ENCODE data around the gene DDX6.

GRCh38 chr11:118735203-118735602 lies 55.8 kb downstream of the DDX6 start:
- TF ChIP-seq, protein P1, sequence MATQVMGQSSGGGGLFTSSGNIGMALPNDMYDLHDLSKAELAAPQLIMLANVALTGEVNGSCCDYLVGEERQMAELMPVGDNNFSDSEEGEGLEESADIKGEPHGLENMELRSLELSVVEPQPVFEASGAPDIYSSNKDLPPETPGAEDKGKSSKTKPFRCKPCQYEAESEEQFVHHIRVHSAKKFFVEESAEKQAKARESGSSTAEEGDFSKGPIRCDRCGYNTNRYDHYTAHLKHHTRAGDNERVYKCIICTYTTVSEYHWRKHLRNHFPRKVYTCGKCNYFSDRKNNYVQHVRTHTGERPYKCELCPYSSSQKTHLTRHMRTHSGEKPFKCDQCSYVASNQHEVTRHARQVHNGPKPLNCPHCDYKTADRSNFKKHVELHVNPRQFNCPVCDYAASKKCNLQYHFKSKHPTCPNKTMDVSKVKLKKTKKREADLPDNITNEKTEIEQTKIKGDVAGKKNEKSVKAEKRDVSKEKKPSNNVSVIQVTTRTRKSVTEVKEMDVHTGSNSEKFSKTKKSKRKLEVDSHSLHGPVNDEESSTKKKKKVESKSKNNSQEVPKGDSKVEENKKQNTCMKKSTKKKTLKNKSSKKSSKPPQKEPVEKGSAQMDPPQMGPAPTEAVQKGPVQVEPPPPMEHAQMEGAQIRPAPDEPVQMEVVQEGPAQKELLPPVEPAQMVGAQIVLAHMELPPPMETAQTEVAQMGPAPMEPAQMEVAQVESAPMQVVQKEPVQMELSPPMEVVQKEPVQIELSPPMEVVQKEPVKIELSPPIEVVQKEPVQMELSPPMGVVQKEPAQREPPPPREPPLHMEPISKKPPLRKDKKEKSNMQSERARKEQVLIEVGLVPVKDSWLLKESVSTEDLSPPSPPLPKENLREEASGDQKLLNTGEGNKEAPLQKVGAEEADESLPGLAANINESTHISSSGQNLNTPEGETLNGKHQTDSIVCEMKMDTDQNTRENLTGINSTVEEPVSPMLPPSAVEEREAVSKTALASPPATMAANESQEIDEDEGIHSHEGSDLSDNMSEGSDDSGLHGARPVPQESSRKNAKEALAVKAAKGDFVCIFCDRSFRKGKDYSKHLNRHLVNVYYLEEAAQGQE (IDR thresholded peaks at IDR 0.05) = no peak
- TF ChIP-seq, protein P2, sequence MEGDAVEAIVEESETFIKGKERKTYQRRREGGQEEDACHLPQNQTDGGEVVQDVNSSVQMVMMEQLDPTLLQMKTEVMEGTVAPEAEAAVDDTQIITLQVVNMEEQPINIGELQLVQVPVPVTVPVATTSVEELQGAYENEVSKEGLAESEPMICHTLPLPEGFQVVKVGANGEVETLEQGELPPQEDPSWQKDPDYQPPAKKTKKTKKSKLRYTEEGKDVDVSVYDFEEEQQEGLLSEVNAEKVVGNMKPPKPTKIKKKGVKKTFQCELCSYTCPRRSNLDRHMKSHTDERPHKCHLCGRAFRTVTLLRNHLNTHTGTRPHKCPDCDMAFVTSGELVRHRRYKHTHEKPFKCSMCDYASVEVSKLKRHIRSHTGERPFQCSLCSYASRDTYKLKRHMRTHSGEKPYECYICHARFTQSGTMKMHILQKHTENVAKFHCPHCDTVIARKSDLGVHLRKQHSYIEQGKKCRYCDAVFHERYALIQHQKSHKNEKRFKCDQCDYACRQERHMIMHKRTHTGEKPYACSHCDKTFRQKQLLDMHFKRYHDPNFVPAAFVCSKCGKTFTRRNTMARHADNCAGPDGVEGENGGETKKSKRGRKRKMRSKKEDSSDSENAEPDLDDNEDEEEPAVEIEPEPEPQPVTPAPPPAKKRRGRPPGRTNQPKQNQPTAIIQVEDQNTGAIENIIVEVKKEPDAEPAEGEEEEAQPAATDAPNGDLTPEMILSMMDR (IDR thresholded peaks at IDR 0.05; ENCODE audit: low read depth, low read length, missing input control) = no peak
- no peak for TF ChIP-seq SP1 (IDR thresholded peaks at IDR 0.05)
- TF ChIP-seq ATF3 (IDR thresholded peaks at IDR 0.05) = no peak
- TF ChIP-seq RAD21 (IDR thresholded peaks at IDR 0.05) = no peak
- TF ChIP-seq GABPA (IDR thresholded peaks at IDR 0.05 in 1 of 2, conservative IDR thresholded peaks at IDR 0.05 in 1 of 2) = no peak
- no peak for TF ChIP-seq TAF1 (conservative IDR thresholded peaks at IDR 0.05)
- TF ChIP-seq, protein P3, sequence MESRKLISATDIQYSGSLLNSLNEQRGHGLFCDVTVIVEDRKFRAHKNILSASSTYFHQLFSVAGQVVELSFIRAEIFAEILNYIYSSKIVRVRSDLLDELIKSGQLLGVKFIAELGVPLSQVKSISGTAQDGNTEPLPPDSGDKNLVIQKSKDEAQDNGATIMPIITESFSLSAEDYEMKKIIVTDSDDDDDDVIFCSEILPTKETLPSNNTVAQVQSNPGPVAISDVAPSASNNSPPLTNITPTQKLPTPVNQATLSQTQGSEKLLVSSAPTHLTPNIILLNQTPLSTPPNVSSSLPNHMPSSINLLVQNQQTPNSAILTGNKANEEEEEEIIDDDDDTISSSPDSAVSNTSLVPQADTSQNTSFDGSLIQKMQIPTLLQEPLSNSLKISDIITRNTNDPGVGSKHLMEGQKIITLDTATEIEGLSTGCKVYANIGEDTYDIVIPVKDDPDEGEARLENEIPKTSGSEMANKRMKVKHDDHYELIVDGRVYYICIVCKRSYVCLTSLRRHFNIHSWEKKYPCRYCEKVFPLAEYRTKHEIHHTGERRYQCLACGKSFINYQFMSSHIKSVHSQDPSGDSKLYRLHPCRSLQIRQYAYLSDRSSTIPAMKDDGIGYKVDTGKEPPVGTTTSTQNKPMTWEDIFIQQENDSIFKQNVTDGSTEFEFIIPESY (IDR thresholded peaks at IDR 0.05) = no peak
- TF ChIP-seq YY1 (IDR thresholded peaks at IDR 0.05) = no peak
- no peak for TF ChIP-seq EGR1 (IDR thresholded peaks at IDR 0.05; ENCODE audit: low read depth in 2 of 2)

All from liver (tissue), 3 donors.